ENCODE data around the gene MTHFS. TPM values are rescaled to one million over a fixed set of nuclear protein-coding genes. Genes with fewer than 3 reads are reported as not detected.

The MTHFS gene
- total and polyA plus RNA-seq, 2 donors (not counting 3 experiments of a cell fraction or from before 2014, with no cell fraction given): 9.3 to 15.7 TPM

DNA sequence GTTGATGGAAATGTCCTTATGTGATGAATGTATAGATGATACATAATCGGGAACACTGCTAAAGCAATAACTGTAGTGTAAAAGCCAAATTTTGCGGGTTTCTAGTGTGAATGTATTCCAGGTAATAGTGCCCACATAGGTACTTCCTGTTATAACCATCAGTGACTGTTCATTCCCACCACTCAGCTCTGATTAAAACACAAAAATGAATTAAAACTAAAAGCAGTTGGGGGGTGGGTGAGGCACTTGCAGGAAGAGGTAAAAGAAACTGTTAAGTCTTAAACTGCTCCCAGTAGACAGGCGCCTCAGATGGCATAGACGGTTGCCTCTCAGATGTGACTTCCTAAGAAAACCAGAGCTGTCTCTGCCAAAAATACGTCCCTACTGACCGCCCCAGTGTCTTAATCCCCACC is 893 bp upstream of the MTHFS start:
- ChIA-PET POLR2A (no interaction called here), CTCF (interaction anchor here (0.7 to 1.1 kb wide), 2 partner anchors 44 to 517 kb away, joined by 3 to 4 read pairs; no protein-coding TSS in a partner anchor)
- H3K27ac ChIP-seq (ENCODE audit: insufficient read depth, low read depth, low read length): no peak overlapping the region
- H3K79me2 ChIP-seq (ENCODE audit: control insufficient read depth, insufficient read depth, low read length): no peaks in the 10 kb centered on the region
- H3K4me3 ChIP-seq (replicated peaks in 1 of 3; ENCODE audit: insufficient read depth in 1 of 3, low read depth in 1 of 3, low read length in 3 of 3): no peak overlapping the region
- no TSS peak for BruUV-seq (replicated peaks)
- intact Hi-C loops (cut with micrococcal nuclease): loop anchor here (2.0 kb wide), 2 partner anchors 45 to 275 kb away; no protein-coding TSS in a partner anchor
- TF ChIP-seq MYC (IDR thresholded peaks at IDR 0.05; ENCODE audit: low read depth, low read length) (no peak), POLR2AphosphoS5 (IDR thresholded peaks at IDR 0.05; ENCODE audit: insufficient read depth, low read depth, low read length) (no peak), JUN (IDR thresholded peaks at IDR 0.05; ENCODE audit: borderline replicate concordance, insufficient read depth, insufficient read length, low read depth) (no peak)
- dilution Hi-C loops (cut with MboI; ENCODE audit: extremely low pct_ligation_motif_present, low sequenced_read_pairs): no loop called here
- H3K9me3 ChIP-seq (replicated peaks; ENCODE audit: control insufficient read depth, insufficient read depth, low read length): no peaks in the 10 kb centered on the region
- H3K4me1 ChIP-seq (ENCODE audit: control insufficient read depth, extremely low read depth, insufficient read depth, low read length): peaks cover 13% of the 10 kb centered on the region
- no peak overlapping the region for H3K9ac ChIP-seq (replicated peaks; ENCODE audit: extremely low read depth, insufficient read depth, low read length)
- H3K4me2 ChIP-seq (ENCODE audit: insufficient read depth, low read length): peak overlapping the region; percentile 78
- H3K36me3 ChIP-seq (ENCODE audit: control insufficient read depth in 2 of 2, extremely low read depth in 1 of 2, insufficient read depth in 2 of 2, low read length in 2 of 2): no peaks in the 10 kb centered on the region
- no peak overlapping the region for H2AFZ ChIP-seq (ENCODE audit: low read depth, low read length)
- no peak for FAIRE-seq
- no peaks in the 10 kb centered on the region for H3K27me3 ChIP-seq (ENCODE audit: control insufficient read depth in 2 of 2, insufficient read depth in 2 of 2, low read length in 2 of 2)
- DNase-seq (ENCODE audit: low read depth, low spot score): no peak
- no peaks in the 10 kb centered on the region for H4K20me1 ChIP-seq (replicated peaks; ENCODE audit: control insufficient read depth, extremely low read depth, insufficient read depth, low read length)
- H3K9me1 ChIP-seq (replicated peaks; ENCODE audit: control insufficient read depth, extremely low read depth, insufficient read depth, low read length): no peaks in the 10 kb centered on the region

DNA sequence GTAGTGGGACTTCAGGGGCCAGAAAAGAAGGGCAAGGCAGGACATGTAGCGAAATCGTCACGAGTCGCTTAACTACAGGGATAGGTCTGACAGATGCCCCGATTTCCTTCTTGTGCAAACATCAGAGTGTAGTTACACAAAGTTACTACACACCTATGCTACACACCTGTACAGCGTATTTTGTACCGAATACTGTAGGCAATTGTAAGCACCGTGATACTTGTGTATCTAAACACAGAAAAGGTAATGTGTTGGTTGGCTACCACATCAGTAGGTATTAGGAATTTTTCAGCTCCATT is 515 bp upstream of the MTHFS start:
- Histone ChIP-seq H3K4me2 (ENCODE audit: insufficient read depth, low read length) (peak overlapping the region; percentile 78), H3K4me1 (ENCODE audit: control insufficient read depth, extremely low read depth, insufficient read depth, low read length) (peaks cover 12% of the 10 kb centered on the region), H3K27me3 (ENCODE audit: control insufficient read depth in 2 of 2, insufficient read depth in 2 of 2, low read length in 2 of 2) (no peaks in the 10 kb centered on the region), H4K20me1 (replicated peaks; ENCODE audit: control insufficient read depth, extremely low read depth, insufficient read depth, low read length) (no peaks in the 10 kb centered on the region), H2AFZ (ENCODE audit: low read depth, low read length) (peak overlapping the region; percentile 88), H3K79me2 (ENCODE audit: control insufficient read depth, insufficient read depth, low read length) (no peaks in the 10 kb centered on the region), H3K9me1 (replicated peaks; ENCODE audit: control insufficient read depth, extremely low read depth, insufficient read depth, low read length) (no peaks in the 10 kb centered on the region), H3K4me3 (replicated peaks in 1 of 3; ENCODE audit: insufficient read depth in 1 of 3, low read depth in 1 of 3, low read length in 3 of 3) (peak overlapping the region in 2 of 3 experiments; percentile 33 to 53), H3K9ac (replicated peaks; ENCODE audit: extremely low read depth, insufficient read depth, low read length) (no peak overlapping the region), H3K9me3 (replicated peaks; ENCODE audit: control insufficient read depth, insufficient read depth, low read length) (no peaks in the 10 kb centered on the region), H3K27ac (ENCODE audit: insufficient read depth, low read depth, low read length) (no peak overlapping the region), H3K36me3 (ENCODE audit: control insufficient read depth in 2 of 2, extremely low read depth in 1 of 2, insufficient read depth in 2 of 2, low read length in 2 of 2) (no peaks in the 10 kb centered on the region)
- CTCF ChIA-PET: interaction anchor here (1.0 kb wide), 1 partner anchor 14 kb away, joined by 3 read pairs; no protein-coding TSS in a partner anchor
- intact Hi-C loops (cut with micrococcal nuclease) (loop anchor here (2.0 kb wide), 2 partner anchors 45 to 275 kb away; no protein-coding TSS in a partner anchor), dilution Hi-C loops (cut with MboI; ENCODE audit: extremely low pct_ligation_motif_present, low sequenced_read_pairs) (no loop called here)
- TF ChIP-seq EZH2 (IDR thresholded peaks at IDR 0.05; ENCODE audit: borderline replicate concordance, low read depth, low read length, severe bottlenecking): no peak
- TF ChIP-seq FOS (IDR thresholded peaks at IDR 0.05; ENCODE audit: borderline replicate concordance, insufficient read depth, low read length): no peak
- TF ChIP-seq POLR2A (IDR thresholded peaks at IDR 0.05; ENCODE audit: low read depth, low read length): no peak
- TSS peak; percentile 79 for BruUV-seq (replicated peaks)
- FAIRE-seq (no peak), DNase-seq (ENCODE audit: low read depth, low spot score) (peak; percentile 40)
- POLR2A ChIA-PET: no interaction called here

Data from endothelial cell of umbilical vein (primary cell).